DMS79 (cell line): ENCODE measurements around the gene MYO1D.
"Not testable (repeated sequence)": the region's sequence is repeated elsewhere in the genome, so short reads cannot be mapped to it uniquely, and the experiment has no call there.

Experiments used
- DNase-seq: peaks from one replicate; lab custom pipeline; 2025; lab: John Stamatoyannopoulos, UW

The MYO1D gene

GRCh38 chr17:32774695-32775084, 102.2 kb downstream of the MYO1D start:
- no peak for DNase-seq

GRCh38 chr17:32773856-32774694, 102.8 kb downstream of the MYO1D start:
- DNase-seq = no peak

- no peak for DNase-seq
Measured at GRCh38 chr17:32772453-32773025, 104.4 kb downstream of the MYO1D start.

GRCh38 chr17:32771396-32771795, 105.5 kb downstream of the MYO1D start:
- DNase-seq = no peak

- DNase-seq = no peak
Measured at GRCh38 chr17:32769846-32770245, 107.1 kb downstream of the MYO1D start.

- no peak for DNase-seq
Measured at GRCh38 chr17:32763855-32764439, 113.0 kb downstream of the MYO1D start.

- DNase-seq = no peak
Measured at GRCh38 chr17:32759476-32759875, 117.4 kb downstream of the MYO1D start.

- DNase-seq = no peak
Measured at GRCh38 chr17:32757963-32758362, 119.0 kb downstream of the MYO1D start.

- DNase-seq = no peak
Measured at GRCh38 chr17:32756696-32757095, 120.2 kb downstream of the MYO1D start.

- no peak for DNase-seq
Measured at GRCh38 chr17:32755045-32755805, 121.7 kb downstream of the MYO1D start.

- no peak for DNase-seq
Measured at GRCh38 chr17:32752934-32753333, 124.0 kb downstream of the MYO1D start.

- no peak for DNase-seq
Measured at GRCh38 chr17:32747856-32748255, 129.1 kb downstream of the MYO1D start.

GRCh38 chr17:32746698-32747097, 130.2 kb downstream of the MYO1D start:
- DNase-seq = no peak

- no peak for DNase-seq
Measured at GRCh38 chr17:32746280-32746679, 130.6 kb downstream of the MYO1D start.

GRCh38 chr17:32742681-32743538, 134.0 kb downstream of the MYO1D start:
- no peak for DNase-seq

- no peak for DNase-seq
Measured at GRCh38 chr17:32741381-32741780, 135.5 kb downstream of the MYO1D start.

GRCh38 chr17:32739722-32740121, 137.2 kb downstream of the MYO1D start:
- DNase-seq = no peak

- DNase-seq = not testable (repeated sequence)
Measured at GRCh38 chr17:32739151-32739550, 137.8 kb downstream of the MYO1D start.

- no peak for DNase-seq
Measured at GRCh38 chr17:32733401-32733800, 143.5 kb downstream of the MYO1D start.

- DNase-seq = no peak
Measured at GRCh38 chr17:32732900-32733299, 144.0 kb downstream of the MYO1D start.

- no peak for DNase-seq
Measured at GRCh38 chr17:32732296-32732642, 144.7 kb downstream of the MYO1D start.
